Tibial artery (tissue), 4 donors: ENCODE results near the gene HNRNPD.

ENCODE experiments used
- DNase-seq, 2 donors: peaks; one replicate each; pipeline ENCODE4 v3.0.0-alpha.2; 2019
- H3K27ac ChIP-seq, 2 donors: fragments of 200-600 bp; sonication (generic) in 1 of 2; 1 replicate in 1 of 2; 2 replicates in 1 of 2; pipeline ENCODE4 v1.5.1; 2018 to 2019; ENCODE audit warnings: mild to moderate bottlenecking in 1 of 2
- H3K27me3 ChIP-seq, 2 donors: fragments of 200-600 bp; sonication (generic) in 1 of 2; one replicate each; pipeline versions ENCODE4 v1.5.1 to v1.6.0; 2016 to 2019
- H3K36me3 ChIP-seq, 3 donors: fragments of 200-600 bp; sonication (generic) in 2 of 3; one replicate each; pipeline ENCODE4 v1.5.1; 2016 to 2019; ENCODE audit warnings: mild to moderate bottlenecking in 2 of 3
- H3K4me1 ChIP-seq, 4 donors: fragments of 200-600 bp; sonication (generic) in 2 of 4; 1 replicate in 3 of 4; 2 replicates in 1 of 4; pipeline ENCODE4 v1.5.1; 2016 to 2019
- H3K4me3 ChIP-seq, 2 donors: fragments of 200-600 bp; sonication (generic) in 1 of 2; 1 replicate in 1 of 2; 2 replicates in 1 of 2; pipeline ENCODE4 v1.5.1; 2018 to 2019; ENCODE audit warnings: mild to moderate bottlenecking in 2 of 2
- H3K9me3 ChIP-seq, 3 donors: fragments of 200-600 bp; sonication (generic) in 1 of 3; one replicate each; pipeline ENCODE4 v1.5.1; 2016 to 2019
- intact Hi-C: fragments of 100-400 bp; cut with DNase I; formaldehyde crosslinking; loops from one replicate; pipeline ENCODE4 v1.15.0; 2023; ENCODE audit warnings: low total_unique reads
- TF ChIP-seq, protein P1 (sequence below), 2 experiments: fragments of 200-600 bp in 1 of 2; fragments of 450-650 bp in 1 of 2; IDR thresholded peaks; one replicate each; pipeline ENCODE4 v1.5.1; 2017 to 2019; ENCODE audit warnings: antibody characterized with exemption in 2 of 2, mild to moderate bottlenecking in 1 of 2, moderate library complexity in 1 of 2

HNRNPD gene

DNA sequence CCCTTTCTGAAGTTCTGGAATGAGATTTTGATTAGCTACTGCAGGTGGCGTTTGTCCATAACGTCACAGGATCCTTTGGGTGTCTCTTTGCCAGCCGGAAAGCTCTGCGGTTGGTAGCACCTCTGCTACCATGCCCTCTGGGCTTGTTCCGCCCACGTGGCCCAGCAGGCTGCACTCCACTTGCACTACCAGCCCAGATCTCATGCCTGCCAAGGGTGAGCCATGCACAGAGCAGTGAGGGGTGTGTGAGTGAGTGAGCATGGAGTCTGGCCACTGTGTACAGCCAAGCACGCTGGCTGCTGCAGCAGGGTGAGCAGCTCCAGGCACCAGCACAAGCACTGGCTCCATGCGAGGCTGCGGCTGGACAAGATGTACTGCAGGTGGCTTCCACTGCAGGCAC lies 6.6 kb upstream of the HNRNPD start:
- Histone ChIP-seq H3K4me3 (no peak overlapping the region), H3K27ac (no peak overlapping the region), H3K36me3 (peaks cover 0 to 4% (median 0%) of the 10 kb centered on the region in 3 donors), H3K27me3 (no peaks in the 10 kb centered on the region), H3K9me3 (no peaks in the 10 kb centered on the region), H3K4me1 (peaks cover 0 to 13% (median 6%) of the 10 kb centered on the region in 4 donors)
- intact Hi-C loops, result no loop called here
- TF ChIP-seq, protein P1, sequence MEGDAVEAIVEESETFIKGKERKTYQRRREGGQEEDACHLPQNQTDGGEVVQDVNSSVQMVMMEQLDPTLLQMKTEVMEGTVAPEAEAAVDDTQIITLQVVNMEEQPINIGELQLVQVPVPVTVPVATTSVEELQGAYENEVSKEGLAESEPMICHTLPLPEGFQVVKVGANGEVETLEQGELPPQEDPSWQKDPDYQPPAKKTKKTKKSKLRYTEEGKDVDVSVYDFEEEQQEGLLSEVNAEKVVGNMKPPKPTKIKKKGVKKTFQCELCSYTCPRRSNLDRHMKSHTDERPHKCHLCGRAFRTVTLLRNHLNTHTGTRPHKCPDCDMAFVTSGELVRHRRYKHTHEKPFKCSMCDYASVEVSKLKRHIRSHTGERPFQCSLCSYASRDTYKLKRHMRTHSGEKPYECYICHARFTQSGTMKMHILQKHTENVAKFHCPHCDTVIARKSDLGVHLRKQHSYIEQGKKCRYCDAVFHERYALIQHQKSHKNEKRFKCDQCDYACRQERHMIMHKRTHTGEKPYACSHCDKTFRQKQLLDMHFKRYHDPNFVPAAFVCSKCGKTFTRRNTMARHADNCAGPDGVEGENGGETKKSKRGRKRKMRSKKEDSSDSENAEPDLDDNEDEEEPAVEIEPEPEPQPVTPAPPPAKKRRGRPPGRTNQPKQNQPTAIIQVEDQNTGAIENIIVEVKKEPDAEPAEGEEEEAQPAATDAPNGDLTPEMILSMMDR (IDR thresholded peaks at IDR 0.05), result no peak
- DNase-seq, result no peak

DNA sequence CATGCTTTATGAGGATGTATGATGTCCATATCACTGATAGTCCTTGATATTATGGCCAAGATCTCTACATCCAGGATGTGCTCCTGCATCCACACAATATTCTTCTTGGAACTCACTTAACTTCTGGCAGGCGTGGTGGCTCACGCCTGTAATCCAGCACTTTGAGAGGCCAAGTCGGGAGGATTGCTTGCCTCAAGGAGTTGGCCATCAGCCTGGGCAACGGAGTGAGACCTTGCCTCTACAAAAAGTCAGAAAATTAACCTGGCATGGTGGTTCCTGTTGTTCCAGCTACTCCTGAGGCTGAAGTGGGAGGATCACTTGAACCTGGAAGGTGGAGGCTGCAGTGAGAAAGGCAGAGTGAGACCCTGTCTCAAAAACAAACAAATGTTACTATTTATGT lies 2.3 kb upstream of the HNRNPD start:
- H3K4me3 ChIP-seq, result no peak overlapping the region
- intact Hi-C loops, result no loop called here

DNA sequence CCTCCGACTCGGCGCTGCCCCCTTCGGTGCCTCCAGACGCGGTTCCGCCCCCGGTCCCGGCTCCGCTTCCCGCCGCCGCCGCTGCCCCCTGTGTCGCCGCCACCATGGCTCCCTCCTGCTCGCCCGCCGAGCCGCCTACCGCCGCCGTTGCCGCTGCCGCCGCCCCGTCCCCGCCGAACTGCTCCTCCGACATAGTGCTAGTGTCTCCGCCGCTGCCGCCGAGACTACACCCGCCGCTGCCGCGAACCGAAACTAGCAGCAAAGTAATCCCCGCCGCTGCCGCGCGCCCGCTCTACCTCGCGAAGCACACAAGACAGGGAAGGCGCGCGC lies 340 bp downstream of the HNRNPD start:
- peak overlapping the region; percentile 85 to 98 for H3K4me3 ChIP-seq
- TF ChIP-seq, protein P1 (IDR thresholded peaks at IDR 0.05), result no peak
- H3K27ac ChIP-seq, result peak overlapping the region; percentile 99
- H3K27me3 ChIP-seq, result no peaks in the 10 kb centered on the region
- H3K4me1 ChIP-seq, result peaks cover 5 to 58% (median 31%) of the 10 kb centered on the region in 4 donors
- no peaks in the 10 kb centered on the region for H3K36me3 ChIP-seq
- DNase-seq, result peak in 1 of 2 donors; percentile 67
- intact Hi-C loops, result no loop called here
- no peaks in the 10 kb centered on the region for H3K9me3 ChIP-seq

More for the DNA sequence above, 2.3 kb upstream of the HNRNPD start:
- no peaks in the 10 kb centered on the region for H3K9me3 ChIP-seq
- no peaks in the 10 kb centered on the region for H3K27me3 ChIP-seq
- H3K27ac ChIP-seq, result no peak overlapping the region
- H3K36me3 ChIP-seq, result peaks cover 0 to 4% (median 0%) of the 10 kb centered on the region in 3 donors
- H3K4me1 ChIP-seq, result peaks cover 0 to 31% (median 8%) of the 10 kb centered on the region in 4 donors
- DNase-seq, result no peak
- TF ChIP-seq, protein P1 (IDR thresholded peaks at IDR 0.05), result no peak

DNA sequence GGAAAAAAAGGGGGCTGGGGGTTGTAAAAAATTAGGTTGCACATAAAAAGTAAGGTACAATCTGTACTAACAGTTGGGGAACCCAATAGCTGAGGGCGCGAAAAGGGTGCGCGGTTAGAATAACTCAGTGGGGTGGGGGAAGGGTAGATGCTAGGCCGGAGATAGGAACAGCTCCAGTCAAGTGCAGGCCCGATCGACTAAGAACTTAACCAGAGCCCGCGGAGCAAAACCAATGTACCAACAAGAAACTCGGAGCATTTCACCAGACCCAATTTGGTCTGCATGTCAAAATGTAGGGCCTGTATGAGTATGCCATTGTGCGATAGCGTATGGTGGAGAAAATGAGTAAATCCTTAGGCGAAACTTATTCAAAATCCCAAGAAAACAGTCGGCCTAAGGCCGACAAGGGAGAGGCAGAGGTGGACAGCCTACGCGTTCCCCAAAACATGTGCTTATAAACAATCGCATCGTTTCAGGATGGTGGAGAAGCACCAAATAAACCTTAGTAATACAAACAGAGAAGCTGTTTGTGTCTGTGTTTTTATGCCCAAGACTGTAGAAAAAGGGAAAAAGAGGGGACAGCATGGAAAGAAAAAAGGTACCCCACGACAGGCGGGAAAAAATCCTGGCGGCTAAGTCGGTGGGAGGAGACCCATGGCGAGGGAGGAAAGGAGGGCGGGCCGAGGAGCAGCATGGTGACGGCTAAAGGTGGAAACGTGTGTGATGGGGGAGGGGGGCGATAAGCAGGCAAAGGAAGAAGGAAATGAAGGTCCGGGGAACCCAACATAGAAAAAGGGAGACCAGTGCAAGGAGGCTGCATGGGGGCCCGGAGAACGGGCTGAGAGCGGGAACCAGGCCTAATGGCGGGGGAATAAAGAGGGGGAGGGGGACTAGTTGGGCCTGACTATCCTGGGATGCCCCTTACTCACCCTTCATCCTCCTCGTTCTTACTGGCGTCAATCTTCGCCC lies 990 bp downstream of the HNRNPD start:
- no peaks in the 10 kb centered on the region for H3K27me3 ChIP-seq
- H3K4me3 ChIP-seq, result peak overlapping the region; percentile 85 to 98
- peak overlapping the region; percentile 99 for H3K27ac ChIP-seq
- peaks cover 5 to 64% (median 36%) of the 10 kb centered on the region in 4 donors for H3K4me1 ChIP-seq
- TF ChIP-seq, protein P1 (IDR thresholded peaks at IDR 0.05), result no peak
- intact Hi-C loops, result no loop called here
- peak; percentile 79 to 87 for DNase-seq
- no peaks in the 10 kb centered on the region for H3K9me3 ChIP-seq
- peaks cover 0 to under 1% (median 0%) of the 10 kb centered on the region in 3 donors for H3K36me3 ChIP-seq

DNA sequence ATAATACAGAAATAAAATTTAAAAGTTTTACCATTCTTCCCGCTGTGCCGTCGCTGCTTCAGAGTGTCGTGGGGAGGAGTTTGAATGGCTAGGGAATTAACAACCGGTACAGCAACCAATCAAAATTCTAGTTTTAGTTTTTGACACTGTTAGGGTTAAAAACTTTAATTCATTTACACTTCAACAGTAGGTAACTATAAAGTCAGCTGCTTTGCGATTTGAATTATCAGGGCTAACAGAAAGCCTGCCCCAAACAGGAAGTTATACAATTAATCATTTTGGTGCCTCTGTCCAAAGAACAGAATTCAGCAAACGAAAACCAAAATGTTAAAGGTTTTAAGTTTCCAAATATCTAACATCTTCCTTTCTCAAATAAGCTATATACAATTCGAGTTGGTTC lies 2.3 kb downstream of the HNRNPD start:
- intact Hi-C loops, result no loop called here
- Histone ChIP-seq H3K27me3 (no peaks in the 10 kb centered on the region), H3K4me1 (peaks cover 5 to 76% (median 45%) of the 10 kb centered on the region in 4 donors), H3K4me3 (peak overlapping the region; percentile 85 to 98), H3K36me3 (peaks cover 0 to 7% (median 0%) of the 10 kb centered on the region in 3 donors), H3K27ac (peak overlapping the region; percentile 99), H3K9me3 (no peaks in the 10 kb centered on the region)
- TF ChIP-seq, protein P1 (IDR thresholded peaks at IDR 0.05), result no peak
- DNase-seq, result no peak
